ENCODE measurements around the gene VENTX. TPM values are rescaled to one million over a fixed set of nuclear protein-coding genes. Genes with fewer than 3 reads are reported as not detected.
A peak's percentile ranks its signal among the peaks of the same experiment; 100 is the strongest.

The VENTX gene
- polyA plus RNA-seq, 6 donors from 2014 or later, result 0.12 to 0.23 (median 0.16) TPM; not detected in 1

DNA sequence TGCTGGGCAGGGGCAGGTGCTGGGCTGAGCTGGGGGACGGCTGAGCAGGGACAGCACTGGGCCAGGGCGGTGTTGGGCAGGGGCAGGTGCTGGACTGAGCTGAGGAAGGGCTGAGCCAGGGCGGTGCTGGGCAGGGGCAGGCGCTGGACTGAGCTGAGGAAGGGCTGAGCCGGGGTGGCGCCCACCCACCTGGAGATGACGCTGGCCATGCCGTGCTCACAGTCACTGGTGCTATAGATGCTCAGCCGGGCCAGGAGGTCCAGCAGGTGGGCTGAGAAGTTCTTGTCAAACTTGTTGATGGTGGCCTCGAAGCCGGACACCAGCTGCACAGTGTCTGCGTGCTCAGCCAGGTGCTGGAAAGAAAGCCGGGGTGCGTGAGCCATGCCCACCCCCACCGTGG, 43.4 kb downstream of the VENTX start:
- no peak overlapping the region for H3K4me3 Mint-ChIP-seq
- peak overlapping the region in 1 of 6 donors; percentile 62 for H3K27ac Mint-ChIP-seq

DNA sequence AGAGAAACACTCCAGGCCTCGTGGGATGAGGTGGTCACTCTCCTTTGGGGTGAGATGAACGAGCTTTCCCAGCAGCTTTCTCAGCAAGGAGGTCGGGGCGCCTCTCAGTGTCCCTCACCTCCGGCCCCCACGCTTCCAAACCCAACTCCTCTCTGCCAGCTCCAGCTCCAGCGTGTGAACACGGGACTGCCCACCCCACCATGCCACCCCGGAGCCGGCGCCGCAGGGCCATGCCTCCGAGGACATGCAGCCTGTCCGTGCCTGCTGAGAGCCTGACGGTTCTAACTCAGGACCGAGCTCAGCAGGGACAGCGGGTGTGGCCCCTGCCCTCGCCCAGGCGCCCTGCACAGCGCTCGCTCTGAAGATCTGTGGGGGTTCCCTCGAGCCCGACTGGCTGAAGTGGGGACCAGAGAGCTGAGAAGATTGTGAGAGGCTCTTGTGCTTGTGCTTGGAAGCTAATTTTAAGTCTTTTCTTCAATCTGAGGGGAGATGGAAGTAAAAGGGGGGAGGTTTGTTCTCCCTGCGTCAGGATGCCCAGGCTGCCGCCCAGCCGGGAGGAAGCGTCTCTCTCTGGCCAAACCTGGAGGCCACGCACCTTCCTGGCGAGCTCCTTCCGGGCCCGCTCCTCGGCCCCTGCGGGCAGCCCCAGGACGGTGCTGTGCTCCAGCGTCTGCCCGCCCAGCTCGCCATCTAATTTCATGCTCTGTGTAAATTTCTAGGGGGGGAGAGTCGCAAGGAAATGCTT, 44.1 kb downstream of the VENTX start:
- ATAC-seq (ENCODE audit: low read depth in 2 of 2) (no peak), DNase-seq (no peak)
- no peak overlapping the region for H3K4me3 Mint-ChIP-seq
- peaks cover 17 to 34% (median 23%) of the 10 kb centered on the region in 3 donors for H3K4me1 Mint-ChIP-seq
- H3K27me3 Mint-ChIP-seq, result no peaks in the 10 kb centered on the region
- peaks cover 6 to 39% of the 10 kb centered on the region in 2 donors for H3K36me3 Mint-ChIP-seq
- no peaks in the 10 kb centered on the region for H3K9me3 Mint-ChIP-seq
- no peak overlapping the region for H3K27ac Mint-ChIP-seq

More for the DNA sequence above, 43.4 kb downstream of the VENTX start:
- H3K4me1 Mint-ChIP-seq, result peaks cover 17 to 32% (median 23%) of the 10 kb centered on the region in 3 donors
- no peaks in the 10 kb centered on the region for H3K27me3 Mint-ChIP-seq
- ATAC-seq (ENCODE audit: low read depth in 2 of 2) (no peak), DNase-seq (no peak)
- H3K36me3 Mint-ChIP-seq, result peaks cover 0 to 31% of the 10 kb centered on the region in 2 donors
- no peaks in the 10 kb centered on the region for H3K9me3 Mint-ChIP-seq

DNA sequence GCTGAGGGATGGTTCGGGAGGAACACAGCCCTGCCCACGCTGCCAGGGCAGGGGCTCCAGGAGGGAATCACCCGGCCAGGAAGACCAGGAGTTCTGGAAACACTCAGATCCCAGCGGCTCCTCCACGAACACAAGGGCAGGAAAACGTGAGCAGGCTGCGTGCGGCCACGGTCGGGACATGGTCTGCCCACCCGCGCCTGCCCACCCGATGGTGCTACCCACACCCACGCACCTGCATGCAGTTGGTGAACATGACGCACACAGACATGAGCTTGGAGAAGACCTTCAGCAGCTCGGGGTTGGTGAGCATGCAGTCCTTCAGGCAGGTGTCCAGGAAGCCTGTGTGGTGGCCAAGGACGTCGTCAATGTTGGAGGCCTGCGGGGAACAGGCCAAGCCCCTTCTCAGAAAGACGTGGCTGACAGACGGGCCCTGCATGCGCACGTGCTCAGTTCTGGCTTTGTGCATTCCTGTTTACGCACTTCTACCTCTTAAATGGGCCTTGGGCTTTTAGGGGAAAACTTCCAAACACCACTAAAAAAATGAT, 45.3 kb downstream of the VENTX start:
- Mint-ChIP-seq H3K9me3 (no peaks in the 10 kb centered on the region), H3K4me1 (peaks cover 17 to 29% (median 19%) of the 10 kb centered on the region in 3 donors), H3K27ac (no peak overlapping the region), H3K4me3 (no peak overlapping the region), H3K27me3 (no peaks in the 10 kb centered on the region), H3K36me3 (peaks cover 9 to 42% of the 10 kb centered on the region in 2 donors)
- ATAC-seq (ENCODE audit: low read depth in 2 of 2) (no peak), DNase-seq (no peak)

GRCh38 chr10:133283931-133284330, 46.3 kb downstream of the VENTX start:
- Mint-ChIP-seq H3K9me3 (no peaks in the 10 kb centered on the region), H3K36me3 (peaks cover 9 to 47% of the 10 kb centered on the region in 2 donors), H3K27ac (peak overlapping the region in 1 of 6 donors; percentile 36), H3K27me3 (no peaks in the 10 kb centered on the region), H3K4me1 (peaks cover 8 to 19% (median 9%) of the 10 kb centered on the region in 3 donors), H3K4me3 (peak overlapping the region in 2 of 8 donors; percentile 52 to 66)
- ATAC-seq (ENCODE audit: low read depth in 2 of 2) (no peak), DNase-seq (no peak)

DNA sequence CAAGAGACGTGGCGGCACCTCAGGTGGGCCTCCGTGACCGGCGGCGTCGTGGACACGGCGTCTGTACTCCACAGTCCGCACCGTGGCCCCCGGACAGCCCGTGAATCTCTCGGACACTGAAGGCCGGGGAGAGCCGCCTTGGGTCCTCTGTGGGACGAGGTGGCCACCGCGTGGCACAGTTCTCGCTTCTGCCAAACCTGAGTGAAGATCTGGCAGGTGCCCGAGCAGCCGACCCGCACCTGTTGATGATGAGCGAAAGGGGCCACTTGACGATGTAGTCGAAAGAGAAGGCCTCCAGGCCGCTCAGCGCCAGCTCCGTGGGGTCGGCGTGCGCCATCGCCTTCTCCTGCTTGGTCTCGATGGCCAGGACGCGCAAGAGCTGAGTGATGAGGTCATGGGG, 47.6 kb downstream of the VENTX start:
- H3K9me3 Mint-ChIP-seq, result peaks cover 0 to 2% (median 0%) of the 10 kb centered on the region in 7 donors
- no peak overlapping the region for H3K4me3 Mint-ChIP-seq
- H3K36me3 Mint-ChIP-seq, result peaks cover 9 to 49% of the 10 kb centered on the region in 2 donors
- H3K27me3 Mint-ChIP-seq, result no peaks in the 10 kb centered on the region
- H3K27ac Mint-ChIP-seq, result peak overlapping the region in 1 of 6 donors; percentile 32
- DNase-seq, result no peak
- peaks cover 3 to 10% (median 4%) of the 10 kb centered on the region in 3 donors for H3K4me1 Mint-ChIP-seq
- no peak for ATAC-seq (ENCODE audit: low read depth in 2 of 2)

DNA sequence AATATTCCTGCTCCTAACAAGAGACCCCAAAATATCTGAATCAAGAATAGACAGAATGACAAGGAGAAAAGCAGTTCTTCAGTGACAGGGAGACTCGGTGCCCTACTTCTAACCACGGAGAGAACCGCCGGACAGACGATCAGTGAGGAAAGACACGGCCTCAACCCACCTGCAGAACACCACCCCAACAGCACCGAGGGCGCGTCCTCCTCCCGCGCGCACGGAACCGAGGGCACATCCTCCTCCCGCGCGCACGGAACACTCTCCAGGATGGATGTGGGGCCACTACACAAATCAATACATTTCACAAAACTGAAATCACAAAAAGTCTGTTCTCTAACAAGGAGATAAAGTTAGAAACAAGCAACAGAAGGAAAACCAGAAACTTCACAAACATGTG, 48.7 kb downstream of the VENTX start:
- DNase-seq, result no peak
- no peaks in the 10 kb centered on the region for H3K27me3 Mint-ChIP-seq
- peak overlapping the region in 1 of 6 donors; percentile 39 for H3K27ac Mint-ChIP-seq
- peaks cover 0 to 2% (median 0%) of the 10 kb centered on the region in 7 donors for H3K9me3 Mint-ChIP-seq
- H3K36me3 Mint-ChIP-seq, result peaks cover 9 to 49% of the 10 kb centered on the region in 2 donors
- no peak for ATAC-seq (ENCODE audit: low read depth in 2 of 2)
- H3K4me3 Mint-ChIP-seq, result no peak overlapping the region
- H3K4me1 Mint-ChIP-seq, result peaks cover 0 to 10% (median 4%) of the 10 kb centered on the region in 3 donors

DNA sequence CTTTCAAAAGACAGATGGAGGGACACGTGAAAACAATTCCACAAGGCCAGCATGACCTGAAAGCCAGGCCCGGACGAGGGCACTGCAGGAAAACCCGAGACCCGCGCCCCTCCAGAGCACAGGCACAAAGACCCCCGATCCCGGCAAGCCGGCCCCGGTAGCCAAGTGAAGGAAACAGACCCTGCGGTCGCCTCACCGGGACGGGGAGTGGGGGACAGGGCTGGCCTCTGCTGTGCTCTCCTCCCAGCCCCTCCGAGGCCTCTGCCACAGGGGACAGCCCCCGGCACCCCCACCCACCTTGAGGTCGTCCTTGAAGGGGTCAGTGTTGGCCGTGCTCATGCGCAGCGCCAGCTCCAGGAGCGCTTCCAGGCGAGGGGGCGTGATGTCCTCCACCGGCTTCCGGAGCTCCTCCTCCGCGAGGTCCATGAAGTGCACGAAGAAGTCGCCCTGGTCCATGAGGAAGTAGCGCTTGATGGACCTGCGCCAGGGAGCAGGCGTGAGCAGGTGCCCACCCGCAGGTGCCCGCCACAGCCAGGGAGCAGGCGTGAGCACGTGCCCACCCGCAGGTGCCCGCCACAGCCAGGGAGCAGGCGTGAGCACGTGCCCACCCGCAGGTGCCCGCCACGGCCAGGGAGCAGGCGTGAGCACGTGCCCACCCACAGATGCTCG, 50.3 kb downstream of the VENTX start:
- Mint-ChIP-seq H3K27ac (no peak overlapping the region), H3K27me3 (no peaks in the 10 kb centered on the region), H3K36me3 (peaks cover 9 to 41% of the 10 kb centered on the region in 2 donors), H3K4me3 (no peak overlapping the region), H3K9me3 (peaks cover 0 to 2% (median 0%) of the 10 kb centered on the region in 7 donors), H3K4me1 (peaks cover 0 to 10% (median 4%) of the 10 kb centered on the region in 3 donors)
- DNase-seq (no peak), ATAC-seq (ENCODE audit: low read depth in 2 of 2) (no peak)

- Mint-ChIP-seq H3K27me3 (no peaks in the 10 kb centered on the region), H3K36me3 (peaks cover 9 to 28% of the 10 kb centered on the region in 2 donors), H3K9me3 (peaks cover 0 to 2% (median 0%) of the 10 kb centered on the region in 7 donors), H3K27ac (no peak overlapping the region), H3K4me1 (peaks cover 0 to 10% (median 1%) of the 10 kb centered on the region in 3 donors), H3K4me3 (no peak overlapping the region)
- ATAC-seq (ENCODE audit: low read depth in 2 of 2) (no peak), DNase-seq (no peak)
These were observed 52.1 kb downstream of the VENTX start for GRCh38 chr10:133289761-133290160.

Other genes with a start within 250 kb of the VENTX start
- not detected for gene ADGRA1, start 149.9 kb upstream of the VENTX start, polyA plus RNA-seq (ENCODE audit: low read depth in 6 of 6)
- under 1 TPM in 3 of 6 donors, not detected in 3; 0.04 to 0.08 (median 0.08) TPM for gene KNDC1, start 77.6 kb upstream of the VENTX start, polyA plus RNA-seq (ENCODE audit: low read depth in 6 of 6)
- gene UTF1, start 7.6 kb upstream of the VENTX start, polyA plus RNA-seq (ENCODE audit: low read depth in 6 of 6), result under 1 TPM in 5 of 6 donors, not detected in 1; 0.23 to 0.61 (median 0.27) TPM
- 10 to 100 TPM; 30.0 to 56.1 (median 34.6) TPM for gene ADAM8, start 39.0 kb downstream of the VENTX start, polyA plus RNA-seq (ENCODE audit: low read depth in 6 of 6)
- gene TUBGCP2, start 71.0 kb downstream of the VENTX start, polyA plus RNA-seq (ENCODE audit: low read depth in 6 of 6), result 10 to 100 TPM; 19.6 to 36.2 (median 25.9) TPM
- gene ZNF511, start 71.1 kb downstream of the VENTX start, polyA plus RNA-seq (ENCODE audit: low read depth in 6 of 6), result 10 to 100 TPM; 60.6 to 86.0 (median 75.6) TPM
- not detected for gene CALY, start 99.0 kb downstream of the VENTX start, polyA plus RNA-seq (ENCODE audit: low read depth in 6 of 6)
- not detected for gene PRAP1, start 109.5 kb downstream of the VENTX start, polyA plus RNA-seq (ENCODE audit: low read depth in 6 of 6)
- gene FUOM, start 120.2 kb downstream of the VENTX start, polyA plus RNA-seq (ENCODE audit: low read depth in 6 of 6), result 10 to 100 TPM; 31.3 to 46.5 (median 42.0) TPM
- 100 to 1,000 TPM in 4 of 6 donors, 10 to 100 TPM in 2; 89.3 to 121 (median 110) TPM for gene ECHS1, start 135.5 kb downstream of the VENTX start, polyA plus RNA-seq (ENCODE audit: low read depth in 6 of 6)
- 10 to 100 TPM; 45.3 to 63.2 (median 53.5) TPM for gene PAOX, start 141.4 kb downstream of the VENTX start, polyA plus RNA-seq (ENCODE audit: low read depth in 6 of 6)
- gene MTG1, start 156.3 kb downstream of the VENTX start, polyA plus RNA-seq (ENCODE audit: low read depth in 6 of 6), result 10 to 100 TPM; 41.1 to 82.6 (median 47.3) TPM
- gene SPRN, start 186.8 kb downstream of the VENTX start, polyA plus RNA-seq (ENCODE audit: low read depth in 6 of 6), result under 1 TPM in 5 of 6 donors, not detected in 1; 0.28 to 0.68 (median 0.39) TPM
- under 1 TPM in 1 of 6 donors, not detected in 5; 0.08 TPM for gene SCART1, start 216.1 kb downstream of the VENTX start, polyA plus RNA-seq (ENCODE audit: low read depth in 6 of 6)

Measured in naive B cell (primary cell).